RKO (cell line): Measurements from ENCODE around the gene BASP1.
A peak's percentile ranks its signal among the peaks of the same experiment; 100 is the strongest.
"Not testable (repeated sequence)": the region's sequence is repeated elsewhere in the genome, so short reads cannot be mapped to it uniquely, and the experiment has no call there.

Source experiments
- DNase-seq: peaks from one replicate; pipeline ENCODE4 v3.0.0-alpha.2; 2016; ENCODE audit warnings: low spot score

Gene BASP1

DNA sequence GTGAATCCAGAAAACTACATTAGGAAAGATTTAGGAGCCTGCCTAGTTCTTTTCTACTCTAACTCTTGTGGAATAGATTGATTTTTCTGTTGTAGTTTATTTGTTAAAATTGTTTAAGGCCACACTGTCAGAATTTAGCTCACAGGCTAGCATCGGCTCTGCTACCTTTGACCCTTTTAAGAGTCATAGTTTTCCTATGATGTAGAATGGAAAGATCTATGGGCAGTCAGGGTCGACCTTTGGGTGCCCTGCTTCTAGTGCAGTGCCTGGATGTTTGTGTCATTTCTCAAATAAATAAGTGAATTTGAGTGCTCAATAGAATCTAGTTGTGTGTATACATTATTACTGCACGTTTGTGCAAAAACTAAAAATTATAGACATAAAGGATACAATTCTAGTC, 38.7 kb downstream of the BASP1 start:
- DNase-seq, result no peak

DNA sequence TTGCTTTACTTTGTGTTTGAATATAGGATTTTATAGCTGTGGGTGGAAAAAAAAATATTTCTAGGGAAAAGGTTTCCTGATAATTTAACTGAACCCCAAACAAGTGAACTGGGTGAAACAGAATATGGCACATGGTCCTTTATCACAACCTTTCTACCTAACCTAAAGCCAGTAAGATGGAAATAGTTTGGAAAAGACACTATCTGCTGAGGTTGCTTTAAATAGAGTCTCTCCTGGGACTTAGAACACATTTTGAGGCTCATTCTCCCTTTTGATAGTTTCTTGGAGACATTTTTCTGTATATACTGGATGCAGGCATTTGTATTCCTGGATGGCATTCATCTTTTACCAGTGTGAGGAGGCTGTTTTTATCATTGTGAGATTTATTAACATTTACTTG, 39.4 kb downstream of the BASP1 start:
- DNase-seq, result no peak

DNA sequence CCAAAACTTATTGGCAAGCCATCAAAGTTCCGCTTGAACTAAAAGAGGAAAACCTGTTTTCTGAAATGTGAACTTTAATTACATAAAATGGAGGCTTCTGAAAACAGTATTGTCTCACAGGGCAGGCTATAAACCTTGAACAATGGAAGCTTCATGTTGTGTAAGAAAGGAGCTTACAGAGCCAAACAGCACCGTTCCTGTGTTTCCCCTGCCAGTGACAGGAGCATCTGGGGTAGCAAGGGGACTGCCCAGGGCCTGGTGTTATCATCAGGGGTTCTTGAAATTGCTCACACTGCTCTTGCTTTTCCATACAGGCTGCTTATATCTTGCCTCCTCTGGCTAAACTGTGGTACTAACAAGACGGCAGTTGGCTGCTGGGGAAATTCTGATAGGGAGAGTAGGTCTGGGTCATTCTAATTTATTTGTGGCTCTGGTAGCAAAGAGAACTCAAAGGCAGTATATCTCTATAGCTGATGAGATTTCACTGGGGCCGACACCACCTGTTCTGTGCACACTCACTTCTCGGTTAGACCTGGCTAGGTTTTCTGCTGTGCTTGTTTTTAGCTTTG, 40.4 kb downstream of the BASP1 start:
- peak; percentile 2 for DNase-seq

DNA sequence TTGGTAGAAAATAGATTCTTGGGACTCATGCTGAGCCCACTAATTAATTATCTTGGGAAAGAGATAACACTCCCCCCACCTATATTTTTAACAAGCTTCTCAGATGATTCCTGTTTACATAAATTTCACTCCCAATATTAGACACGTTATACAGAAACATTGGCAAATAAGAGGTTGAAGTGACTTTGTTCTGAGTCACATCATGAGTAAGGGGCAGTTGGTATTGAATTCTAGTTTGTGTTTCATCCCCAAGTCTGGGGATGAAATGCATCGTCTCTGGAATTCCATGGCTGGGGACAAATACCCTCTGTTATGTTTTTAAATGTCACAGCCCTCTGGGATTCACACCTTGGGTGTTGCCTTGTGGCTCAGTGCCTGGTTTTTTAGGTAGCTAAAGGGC, 41.0 kb downstream of the BASP1 start:
- peak; percentile 12 for DNase-seq

DNA sequence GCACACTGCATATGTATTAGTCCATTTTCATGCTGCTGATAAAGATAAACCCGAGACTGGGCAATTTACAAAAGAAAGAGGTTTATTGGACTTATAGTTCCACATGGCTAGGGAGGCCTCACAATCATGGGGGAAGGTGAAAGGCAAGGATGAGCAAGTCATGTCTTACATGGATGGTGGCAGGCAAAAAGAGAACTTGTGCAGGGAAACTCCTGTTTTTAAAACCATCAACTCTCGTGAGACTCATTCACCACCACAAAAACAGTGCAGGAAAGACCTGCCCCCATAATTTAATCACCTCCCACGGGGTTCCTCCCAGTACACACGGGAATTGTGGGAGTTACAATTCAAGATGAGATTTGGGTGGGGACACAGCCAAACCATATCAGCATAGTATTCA, 41.6 kb downstream of the BASP1 start:
- not testable (repeated sequence) for DNase-seq

- DNase-seq, result no peak
Measured at GRCh38 chr5:17259630-17260257, 42.3 kb downstream of the BASP1 start.

DNA sequence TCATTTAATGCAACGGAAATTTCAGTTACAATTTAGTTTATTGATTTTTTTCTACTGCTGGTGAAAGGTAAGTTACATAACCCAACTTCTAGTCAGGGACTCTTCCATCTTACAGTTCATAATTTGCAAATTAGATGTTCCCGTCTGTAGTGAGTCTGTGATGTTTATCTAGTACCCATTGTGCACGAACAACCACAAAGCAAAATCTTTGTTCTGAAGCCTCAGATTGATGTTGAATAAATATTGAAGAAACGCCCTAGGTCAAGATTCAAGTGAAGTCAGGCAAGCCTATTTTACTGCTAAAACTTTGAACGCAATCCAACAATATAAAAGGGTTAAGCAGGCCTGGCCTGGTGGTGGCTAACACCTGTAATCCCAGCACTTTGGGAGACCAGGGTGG, 43.1 kb downstream of the BASP1 start:
- DNase-seq, result no peak

DNA sequence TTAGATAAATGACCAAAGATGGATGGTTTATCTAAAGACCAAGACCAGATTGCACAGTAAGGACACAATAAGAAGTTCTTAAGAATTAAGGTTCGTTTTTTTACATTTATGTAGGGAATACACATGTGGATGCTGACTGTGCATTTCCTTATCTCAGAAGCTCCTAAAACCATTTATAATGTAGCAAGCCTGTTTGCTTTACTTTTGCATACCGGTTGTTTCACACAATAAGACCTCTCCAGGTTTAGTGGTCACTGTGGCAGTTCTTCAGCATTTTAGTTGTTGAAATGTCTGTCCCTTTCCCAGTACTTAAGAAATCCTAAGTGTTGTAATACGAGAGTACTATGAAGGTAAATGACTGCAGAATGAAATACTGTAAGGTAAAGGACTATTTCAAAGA, 43.6 kb downstream of the BASP1 start:
- DNase-seq, result no peak

- DNase-seq, result no peak
Measured at GRCh38 chr5:17265041-17265440, 47.6 kb downstream of the BASP1 start.

GRCh38 chr5:17267106-17267505, 49.7 kb downstream of the BASP1 start:
- no peak for DNase-seq

DNA sequence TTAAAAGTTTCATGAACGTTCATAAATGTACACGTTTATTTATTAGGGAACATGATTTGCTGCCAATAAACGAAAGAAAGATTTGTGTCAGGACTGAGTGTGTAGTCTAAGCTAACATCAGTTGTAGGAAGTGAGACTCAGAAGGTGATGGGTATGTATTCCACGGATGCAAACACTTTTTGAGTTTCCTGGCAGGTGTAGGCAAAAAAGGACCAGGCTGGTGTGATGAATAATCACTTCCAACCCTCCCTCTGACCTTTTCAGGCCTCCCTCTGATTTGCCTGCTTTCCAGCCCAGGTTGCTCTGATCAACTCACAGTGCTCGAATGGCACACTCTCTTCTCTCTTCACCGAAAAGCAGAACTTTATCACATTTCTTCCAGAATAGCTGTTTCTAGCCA, 51.8 kb downstream of the BASP1 start:
- DNase-seq, result no peak

DNA sequence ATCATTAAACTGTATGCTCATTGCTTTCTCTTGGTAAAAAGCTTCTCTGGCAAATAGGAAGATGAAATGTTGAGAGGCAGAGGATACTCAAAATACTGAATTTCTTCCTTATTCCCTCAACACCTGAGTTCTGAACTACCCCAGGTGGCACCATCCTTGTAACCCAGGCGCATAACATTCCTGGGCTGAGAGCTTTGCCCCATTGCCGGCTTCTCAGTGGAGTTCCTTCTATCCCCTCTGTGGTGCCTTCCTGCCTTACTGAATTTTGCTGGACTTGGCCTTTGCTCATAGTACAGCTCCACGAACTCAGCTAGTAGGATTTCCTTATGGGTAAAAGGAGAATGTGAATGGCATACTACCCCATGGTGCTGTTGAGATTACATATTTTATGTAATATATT, 54.7 kb downstream of the BASP1 start:
- no peak for DNase-seq

- DNase-seq, result no peak
Measured at GRCh38 chr5:17275289-17276158, 58.1 kb downstream of the BASP1 start.

DNA sequence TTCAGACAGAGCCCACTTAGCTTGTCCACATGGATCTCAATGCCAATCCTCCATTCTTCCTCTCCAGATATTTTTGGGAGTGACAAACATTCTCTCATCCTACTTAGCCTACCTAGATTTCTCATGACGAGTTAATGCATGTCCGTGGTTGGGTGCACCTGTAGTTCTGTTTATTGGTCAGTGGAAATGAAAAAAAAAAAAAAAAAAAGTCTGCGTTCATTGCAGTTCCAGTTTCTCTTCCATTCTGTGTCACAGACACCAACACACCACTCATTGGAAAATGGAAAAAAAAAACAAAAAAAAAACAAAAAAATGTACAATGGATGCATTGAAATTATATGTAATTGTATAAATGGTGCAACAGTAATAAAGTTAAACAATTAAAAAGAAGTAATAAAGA, 59.0 kb downstream of the BASP1 start:
- no peak for DNase-seq

- no peak for DNase-seq
Measured at GRCh38 chr5:17277907-17278306, 60.5 kb downstream of the BASP1 start.

DNA sequence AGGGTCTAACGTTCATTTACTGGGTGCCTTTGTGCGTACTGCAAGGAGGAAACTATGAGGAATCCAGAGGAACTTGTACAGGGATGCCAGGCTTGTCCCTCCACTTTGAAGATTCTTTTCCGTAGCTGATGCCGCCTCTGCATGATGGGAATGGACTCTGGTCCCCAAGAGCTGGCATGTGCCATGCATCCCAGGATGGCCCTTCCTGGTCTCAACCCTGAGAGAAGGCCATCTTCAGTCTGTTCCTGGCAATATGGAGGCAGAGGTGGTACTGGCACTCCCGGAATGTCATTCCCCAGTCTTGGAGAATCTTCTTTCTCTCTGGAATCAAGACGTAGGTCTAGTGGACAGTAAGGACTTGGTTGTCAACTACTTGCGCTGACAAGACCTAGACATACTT, 61.5 kb downstream of the BASP1 start:
- no peak for DNase-seq

DNA sequence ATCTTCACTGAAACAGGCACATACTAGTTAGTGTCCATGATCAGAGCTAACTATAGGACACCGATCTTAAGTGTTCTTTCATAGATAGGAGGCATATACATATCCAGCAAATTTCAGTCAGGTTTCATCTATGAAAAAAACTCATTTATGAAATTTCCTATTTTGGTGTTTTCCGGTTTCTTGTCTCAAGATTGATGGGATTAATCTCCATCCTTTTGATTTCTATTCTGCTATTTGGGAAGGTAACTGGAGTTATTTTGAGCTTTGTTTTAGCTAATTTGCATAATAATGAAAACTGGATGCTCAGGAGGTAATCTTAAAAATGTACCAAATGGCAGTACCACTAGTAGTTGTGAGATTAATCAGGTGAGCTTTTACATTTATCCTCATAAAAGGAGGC, 62.1 kb downstream of the BASP1 start:
- DNase-seq, result no peak

DNA sequence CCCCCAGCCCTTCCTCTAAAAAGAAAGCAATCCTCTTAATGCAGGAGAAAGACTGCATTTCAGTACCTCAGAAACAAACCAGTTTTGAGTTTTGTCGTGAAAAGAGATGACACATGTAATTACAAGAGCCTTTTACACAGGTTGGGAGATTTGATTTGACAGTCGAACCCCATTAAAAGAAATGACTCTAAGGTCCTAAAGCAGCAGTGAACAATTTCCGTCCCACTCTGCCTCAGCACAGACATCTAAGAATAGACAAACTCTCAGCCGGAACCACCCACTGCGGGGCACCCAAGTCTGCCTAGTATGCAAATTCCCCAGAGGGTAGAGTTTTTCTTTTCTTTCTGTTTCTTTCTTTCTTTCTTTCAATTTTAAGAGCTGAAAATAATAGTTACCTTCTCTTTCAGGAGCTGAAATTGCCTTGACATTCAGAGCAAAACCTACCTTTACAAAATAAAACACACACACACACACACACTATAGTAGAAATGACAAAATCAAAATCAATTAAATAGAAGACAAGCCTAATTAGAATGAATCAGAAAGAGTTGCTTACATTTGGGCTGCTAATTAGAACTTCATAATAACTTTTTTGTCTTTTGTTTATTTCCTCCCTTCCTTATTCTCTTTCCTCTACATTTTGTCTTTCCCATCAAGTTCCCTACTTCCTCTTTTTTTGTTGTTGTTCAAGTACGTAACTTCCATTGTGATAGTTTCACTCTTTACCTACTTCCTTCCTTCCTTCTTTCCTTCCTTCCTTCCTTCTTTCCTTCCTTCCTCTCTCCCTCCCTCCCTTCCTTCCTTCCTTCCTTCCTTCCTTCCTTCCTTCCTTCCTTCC, 65.1 kb downstream of the BASP1 start:
- no peak for DNase-seq

DNA sequence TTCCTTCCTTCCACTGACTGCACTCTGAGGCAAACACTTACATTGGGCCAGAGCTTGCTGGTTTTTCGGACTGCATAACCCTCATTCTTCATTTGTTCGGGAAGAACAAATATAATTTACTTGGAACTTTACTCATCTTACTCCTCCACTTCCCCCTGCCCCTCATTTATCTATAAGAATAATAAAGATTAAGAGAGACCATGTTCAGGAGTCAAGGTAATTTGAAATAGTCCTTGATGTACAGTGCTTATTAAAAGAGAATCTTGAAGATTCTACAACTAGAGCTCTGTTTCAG, 65.6 kb downstream of the BASP1 start:
- no peak for DNase-seq

DNA sequence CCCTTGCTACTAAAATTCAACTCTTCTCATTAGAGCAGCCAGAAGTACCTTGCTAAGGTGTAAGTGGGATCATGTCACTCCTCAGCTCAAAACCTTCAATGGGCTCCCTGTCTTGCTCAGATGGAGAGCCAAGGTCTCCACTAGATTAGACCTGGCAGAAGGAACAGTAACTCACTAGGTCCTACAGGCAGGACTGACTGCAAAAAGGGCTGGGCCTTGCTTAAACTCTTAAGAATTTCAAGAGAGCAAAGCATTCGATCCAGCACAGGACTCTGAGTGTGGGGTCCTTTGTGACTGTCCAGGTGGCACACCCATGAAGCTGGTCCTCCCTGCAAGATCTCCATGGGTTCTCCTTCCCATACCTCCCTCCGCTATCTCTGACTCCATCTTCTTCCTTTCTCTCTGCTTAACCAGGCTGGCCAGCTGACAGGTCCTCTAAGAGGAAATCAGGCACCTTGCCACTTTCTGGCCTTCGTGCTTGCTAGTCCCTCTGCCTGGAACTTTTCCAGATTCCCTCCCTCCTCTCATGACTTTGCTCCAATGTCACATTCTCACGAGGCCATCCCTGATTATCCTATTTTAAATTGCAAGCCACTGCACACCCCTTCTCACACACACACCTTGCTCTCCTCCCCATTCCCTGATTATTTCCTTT, 70.2 kb downstream of the BASP1 start:
- no peak for DNase-seq

GRCh38 chr5:17288570-17288969, 71.1 kb downstream of the BASP1 start:
- no peak for DNase-seq
